Adrenal gland (tissue), 12 donors: ENCODE results near the gene GPR153. TPM values are rescaled to one million over a fixed set of nuclear protein-coding genes. Genes with fewer than 3 reads are reported as not detected.
A peak's percentile ranks its signal among the peaks of the same experiment; 100 is the strongest.

ENCODE experiments used
- DNase-seq, 7 donors: peaks; one replicate each; pipeline ENCODE4 v3.0.0-alpha.2; 2019 to 2020
- H3K27ac ChIP-seq, 5 donors: fragments of 200-600 bp; sonication (generic) in 4 of 5; 1 replicate in 3 of 5; 2 replicates in 2 of 5; pipeline versions ENCODE4 v1.5.1 to v1.8.0; 2016 to 2020; ENCODE audit warnings: mild to moderate bottlenecking in 1 of 5
- H3K27me3 ChIP-seq: fragments of 200-600 bp; 2 replicates; pipeline ENCODE4 v1.8.0; 2021
- H3K36me3 ChIP-seq, 2 donors: fragments of 200-600 bp; replicated peaks in 1 of 2; 1 replicate in 1 of 2; 2 replicates in 1 of 2; pipeline versions ENCODE4 v1.5.1 to v1.8.0; 2018 to 2022
- H3K4me1 ChIP-seq, 2 donors: fragments of 200-600 bp; replicated peaks in 1 of 2; 1 replicate in 1 of 2; 2 replicates in 1 of 2; pipeline versions ENCODE4 v1.5.1 to v1.8.0; 2018 to 2021
- H3K4me3 ChIP-seq, 4 donors: fragments of 200-600 bp; sonication (generic) in 3 of 4; one replicate each; pipeline ENCODE4 v1.5.1; 2016 to 2018
- H3K9me3 ChIP-seq, 3 donors: fragments of 200-600 bp; sonication (generic) in 1 of 3; replicated peaks in 1 of 3; 1 replicate in 2 of 3; 2 replicates in 1 of 3; pipeline versions ENCODE4 v1.5.1 to v1.8.0; 2016 to 2021
- POLR2A ChIP-seq, 2 donors: fragments of 450-650 bp; IDR thresholded peaks; one replicate each; pipeline ENCODE4 v1.6.1; 2017; ENCODE audit warnings: antibody characterized with exemption in 2 of 2, mild to moderate bottlenecking in 2 of 2, moderate library complexity in 1 of 2
- WGBS, 4 donors: extraction: QIAGEN DNeasy Blood & Tissue Kit in 2 of 4; methylation state at CpG; one replicate each; pipeline versions ENCODE4 v1.1.5 to v1.1.7; 2013 to 2017; 5-methylcytosine and 5-hydroxymethylcytosine counted together
- intact Hi-C, 2 donors: fragments of 100-400 bp; cut with DNase I; formaldehyde crosslinking; loops; one replicate each; pipeline versions ENCODE4 v1.14.1 to v1.15.0; 2022 to 2023
- polyA plus RNA-seq, 3 donors: library from polyadenylated mRNA; stranded (reverse); fragments of 200-250 nt in 2 of 3; fragments of 350-450 nt in 1 of 3; fragmentation: Illumina TruSeq in 1 of 3; extraction: RNeasy Lipid Tissue Mini Kit (QIAGEN cat#74804) in 1 of 3; gene quantifications; one replicate each; pipeline ENCODE4 v1.2.3, GENCODE V29; 2013 to 2014
- total RNA-seq, 9 donors: library from RNA; depleted of rRNA in 4 of 9; stranded (reverse); fragments of >200 nt in 4 of 9; fragments of 120-200 nt in 1 of 9; fragmentation: NEBNext Ultra II Directional in 1 of 9; extraction: Animal tissue kit (Norgen Biotek cat#: 25700) in 1 of 9; gene quantifications; one replicate each; pipeline versions ENCODE4 v1.1.0 to v1.2.4, GENCODE V29; 2013 to 2023
- TF ChIP-seq, protein P1 (sequence below), 6 experiments: fragments of 450-650 bp in 4 of 6; fragments of 200-600 bp in 2 of 6; sonication (generic) in 1 of 6; IDR thresholded peaks; 1 replicate in 5 of 6; 2 replicates in 1 of 6; pipeline versions ENCODE4 v1.5.1 to v1.8.0; 2016 to 2021; ENCODE audit warnings: antibody characterized with exemption in 6 of 6, mild to moderate bottlenecking in 2 of 6, moderate library complexity in 1 of 6
- donor health status: healthy with polysubstance abuse.
- donor health status: Bipolar disorder and iron deficiency.
- donor health status: DM: yes; HTN: yes; CAD: no.
- donor health status: DM: no; HTN: no; CAD: no.
- donor health status: DM: no; HTN: no; CAD: no.
- donor health status: DM: yes; HTN: yes; CAD: no.

The GPR153 gene
- total and polyA plus RNA-seq, 12 donors, result 0.86 to 5.9 (median 3.1) TPM

DNA sequence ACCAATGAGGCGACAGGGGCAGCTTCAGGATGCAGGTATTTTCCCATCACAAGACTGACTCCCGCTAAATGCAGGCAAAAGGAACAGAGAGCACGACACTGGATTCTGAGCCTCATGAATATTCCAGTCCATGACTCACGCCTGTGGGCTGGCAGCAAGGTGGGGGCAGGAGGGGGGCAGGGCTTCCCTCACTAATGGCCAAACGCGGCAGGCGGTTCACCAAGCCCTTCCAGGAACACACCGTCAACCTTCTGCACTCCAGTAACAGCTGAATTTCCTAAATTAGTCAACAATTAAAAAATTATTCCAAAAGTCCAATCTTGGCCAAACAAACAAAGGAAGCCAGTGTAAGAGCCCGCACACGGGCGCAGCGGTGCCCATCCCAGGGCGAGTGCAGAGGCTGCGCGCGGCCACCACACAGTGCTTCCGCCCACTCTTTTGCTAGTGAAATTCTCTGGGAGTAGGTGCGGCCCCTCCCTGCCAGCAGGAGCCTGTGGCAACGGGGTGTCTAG, 12.5 kb upstream of the GPR153 start:
- TF ChIP-seq, protein P1, sequence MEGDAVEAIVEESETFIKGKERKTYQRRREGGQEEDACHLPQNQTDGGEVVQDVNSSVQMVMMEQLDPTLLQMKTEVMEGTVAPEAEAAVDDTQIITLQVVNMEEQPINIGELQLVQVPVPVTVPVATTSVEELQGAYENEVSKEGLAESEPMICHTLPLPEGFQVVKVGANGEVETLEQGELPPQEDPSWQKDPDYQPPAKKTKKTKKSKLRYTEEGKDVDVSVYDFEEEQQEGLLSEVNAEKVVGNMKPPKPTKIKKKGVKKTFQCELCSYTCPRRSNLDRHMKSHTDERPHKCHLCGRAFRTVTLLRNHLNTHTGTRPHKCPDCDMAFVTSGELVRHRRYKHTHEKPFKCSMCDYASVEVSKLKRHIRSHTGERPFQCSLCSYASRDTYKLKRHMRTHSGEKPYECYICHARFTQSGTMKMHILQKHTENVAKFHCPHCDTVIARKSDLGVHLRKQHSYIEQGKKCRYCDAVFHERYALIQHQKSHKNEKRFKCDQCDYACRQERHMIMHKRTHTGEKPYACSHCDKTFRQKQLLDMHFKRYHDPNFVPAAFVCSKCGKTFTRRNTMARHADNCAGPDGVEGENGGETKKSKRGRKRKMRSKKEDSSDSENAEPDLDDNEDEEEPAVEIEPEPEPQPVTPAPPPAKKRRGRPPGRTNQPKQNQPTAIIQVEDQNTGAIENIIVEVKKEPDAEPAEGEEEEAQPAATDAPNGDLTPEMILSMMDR (IDR thresholded peaks at IDR 0.05), result no peak
- TF ChIP-seq POLR2A (IDR thresholded peaks at IDR 0.05), result no peak
- WGBS, 4 donors, result 87 to 91% (median 90%) methylated on average over 18 to 19 of the region's 19 CpGs
- Histone ChIP-seq H3K36me3 (no peaks in the 10 kb centered on the region), H3K27me3 (no peaks in the 10 kb centered on the region), H3K9me3 (no peaks in the 10 kb centered on the region), H3K4me1 (peaks cover 0 to 11% of the 10 kb centered on the region in 2 donors), H3K4me3 (no peak overlapping the region), H3K27ac (peak overlapping the region in 1 of 5 donors; percentile 57)
- intact Hi-C loops, result no loop called here
- DNase-seq, result peak in 1 of 7 donors; percentile 81

DNA sequence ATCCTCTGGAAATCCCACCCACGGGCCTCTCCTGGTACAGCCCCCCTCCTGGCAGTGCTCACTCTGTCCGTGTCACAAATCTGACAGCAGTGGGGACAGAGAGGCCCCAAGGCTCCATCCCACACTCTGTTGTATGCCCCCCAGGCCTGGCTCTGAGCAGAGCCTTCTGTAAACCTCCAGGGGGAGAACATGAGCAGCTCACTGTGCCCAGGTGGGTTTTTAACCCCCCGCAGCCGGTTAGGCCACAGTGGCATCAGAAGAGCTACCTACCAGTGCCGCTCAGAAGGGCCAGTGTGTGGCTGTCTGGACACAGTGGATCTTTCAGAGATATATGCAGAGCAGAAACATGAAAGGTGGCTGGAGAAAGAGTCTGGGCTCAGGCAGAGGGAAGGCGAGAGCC, 12.0 kb upstream of the GPR153 start:
- H3K36me3 ChIP-seq, result no peaks in the 10 kb centered on the region
- H3K9me3 ChIP-seq, result no peaks in the 10 kb centered on the region
- WGBS, 4 donors, result 85 to 90% (median 87%) methylated on average over 5 to 6 of the region's 6 CpGs
- DNase-seq, result no peak
- H3K27me3 ChIP-seq, result no peaks in the 10 kb centered on the region
- peaks cover 0 to 11% of the 10 kb centered on the region in 2 donors for H3K4me1 ChIP-seq
- TF ChIP-seq, protein P1 (IDR thresholded peaks at IDR 0.05), result no peak
- no peak for TF ChIP-seq POLR2A (IDR thresholded peaks at IDR 0.05)
- H3K27ac ChIP-seq, result peak overlapping the region in 1 of 5 donors; percentile 57
- intact Hi-C loops, result no loop called here
- no peak overlapping the region for H3K4me3 ChIP-seq

DNA sequence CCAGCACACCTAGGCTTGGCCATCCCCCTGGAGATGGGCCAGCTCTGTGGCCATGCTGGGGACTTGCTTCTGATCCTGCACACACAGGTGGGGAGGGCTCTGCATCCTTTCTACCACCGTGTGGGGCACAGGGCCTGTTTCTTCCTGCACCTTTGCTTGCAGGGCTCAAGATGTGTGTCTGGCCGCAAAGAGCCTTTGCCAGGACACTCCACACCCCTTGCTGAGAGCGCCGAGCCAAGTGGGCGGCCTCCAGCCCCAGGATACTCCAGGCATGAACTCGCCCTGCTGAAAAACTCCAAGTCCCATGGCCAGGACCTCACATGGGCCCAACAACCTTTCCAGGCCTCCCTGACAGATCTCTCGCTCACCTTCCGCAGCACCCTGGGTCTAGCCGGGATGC, 11.6 kb upstream of the GPR153 start:
- peaks cover 0 to 11% of the 10 kb centered on the region in 2 donors for H3K4me1 ChIP-seq
- DNase-seq, result no peak
- no peaks in the 10 kb centered on the region for H3K36me3 ChIP-seq
- H3K4me3 ChIP-seq, result no peak overlapping the region
- intact Hi-C loops, result no loop called here
- peak overlapping the region in 1 of 5 donors; percentile 57 for H3K27ac ChIP-seq
- H3K27me3 ChIP-seq, result no peaks in the 10 kb centered on the region
- TF ChIP-seq, protein P1 (IDR thresholded peaks at IDR 0.05), result no peak
- no peak for TF ChIP-seq POLR2A (IDR thresholded peaks at IDR 0.05)
- no peaks in the 10 kb centered on the region for H3K9me3 ChIP-seq
- 83 to 95% (median 87%) methylated on average over 4 to 9 of the region's 9 CpGs for WGBS, 4 donors

DNA sequence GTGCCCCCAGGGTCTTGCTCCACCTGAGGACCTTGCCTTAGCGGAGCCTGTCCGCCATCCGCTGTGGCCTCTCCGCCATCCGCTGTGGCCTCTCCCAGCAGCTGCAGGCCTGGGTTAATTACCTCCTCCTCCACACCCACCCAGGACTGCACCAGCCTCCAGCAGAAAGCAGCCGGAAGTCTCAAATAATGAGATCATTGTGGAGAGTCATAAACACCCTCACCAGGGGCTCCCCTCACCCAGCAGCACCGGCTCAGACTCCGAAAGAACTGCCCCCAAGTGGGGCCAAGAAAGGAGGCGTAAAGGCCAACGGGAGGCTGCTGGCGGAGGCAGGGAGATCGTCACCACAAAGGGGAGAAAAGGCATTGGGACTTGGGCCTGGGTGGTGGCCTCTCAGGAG, 10.7 kb upstream of the GPR153 start:
- intact Hi-C loops, result no loop called here
- peak overlapping the region in 1 of 5 donors; percentile 57 for H3K27ac ChIP-seq
- peaks cover 0 to 8% of the 10 kb centered on the region in 2 donors for H3K4me1 ChIP-seq
- 82 to 90% (median 85%) methylated on average over 2 to 12 of the region's 12 CpGs for WGBS, 4 donors
- no peak for DNase-seq
- no peaks in the 10 kb centered on the region for H3K27me3 ChIP-seq
- no peak overlapping the region for H3K4me3 ChIP-seq
- no peak for TF ChIP-seq POLR2A (IDR thresholded peaks at IDR 0.05)
- TF ChIP-seq, protein P1 (IDR thresholded peaks at IDR 0.05), result no peak
- H3K9me3 ChIP-seq, result no peaks in the 10 kb centered on the region
- no peaks in the 10 kb centered on the region for H3K36me3 ChIP-seq
